HG03469 (cell line): ENCODE measurements around the gene COQ8A.

ENCODE experiments used
- ATAC-seq: cut with Tn5 transposase; IDR thresholded peaks from one replicate; pipeline ENCODE4 v1.9.1; 2021; ENCODE audit warnings: mild to moderate bottlenecking, moderate library complexity, moderate number of reproducible peaks; ENCODE audit not compliant: unreplicated experiment

COQ8A gene

DNA sequence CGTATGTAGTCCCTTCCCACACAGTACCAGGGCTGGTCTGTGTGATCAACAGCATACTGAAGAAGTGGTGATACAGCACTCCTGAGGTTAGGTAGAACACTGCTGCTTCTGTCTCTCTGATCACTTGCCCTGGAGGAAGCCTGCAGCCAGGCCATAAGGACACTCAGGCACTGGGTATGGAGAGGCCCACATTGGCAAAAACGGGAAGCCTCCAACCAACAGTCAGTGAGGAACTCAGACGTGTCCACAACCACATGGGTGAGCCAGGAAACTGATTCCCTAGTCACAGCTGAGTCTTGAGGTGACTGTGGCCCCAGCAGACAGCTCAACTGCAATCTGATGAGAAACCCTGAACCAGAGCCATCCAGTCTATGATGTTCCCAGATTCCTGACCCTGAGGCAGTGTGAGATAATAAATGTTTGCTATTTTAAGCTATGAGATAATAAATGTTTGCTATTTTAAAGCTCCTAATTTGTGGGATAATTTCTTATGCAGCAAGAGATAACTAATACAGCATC, 62.5 kb downstream of the COQ8A start:
- no peak for ATAC-seq

DNA sequence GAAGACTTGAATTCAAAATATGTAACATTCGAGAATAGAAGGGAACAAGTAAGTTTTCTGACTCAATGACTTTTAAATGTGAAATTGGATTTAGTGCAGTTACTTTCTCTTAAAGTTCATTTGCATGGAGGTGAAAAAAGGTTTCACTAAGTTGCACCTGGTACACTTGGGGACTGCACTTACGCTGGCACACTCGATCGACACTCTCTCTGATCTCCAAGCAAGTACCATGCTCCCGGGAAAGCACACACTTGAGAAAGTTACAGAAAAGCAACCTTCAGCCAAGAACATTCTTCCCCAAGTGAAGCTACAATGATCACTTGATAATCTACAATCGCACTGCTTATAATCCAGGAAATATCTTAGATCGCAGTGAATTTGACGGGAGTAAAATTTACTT, 63.1 kb downstream of the COQ8A start:
- no peak for ATAC-seq

DNA sequence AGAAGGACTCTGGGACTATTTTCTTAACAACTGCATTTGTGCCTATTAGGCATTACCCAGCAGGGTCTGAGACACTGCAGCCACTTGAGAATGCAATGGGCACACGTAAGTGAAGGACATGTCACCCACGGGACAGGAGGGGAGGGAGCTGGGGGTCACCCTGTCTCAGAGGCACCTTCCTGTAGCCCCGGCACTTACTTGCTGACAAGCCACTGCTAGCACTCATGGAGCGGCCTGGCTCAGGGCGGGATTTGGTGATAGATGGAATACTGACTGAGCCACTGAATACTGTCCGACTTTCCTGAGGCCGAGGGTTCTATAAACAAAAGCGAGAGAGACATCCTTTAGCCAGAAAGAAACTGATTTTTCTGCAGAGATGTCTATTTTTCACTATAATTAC, 64.7 kb downstream of the COQ8A start:
- no peak for ATAC-seq

DNA sequence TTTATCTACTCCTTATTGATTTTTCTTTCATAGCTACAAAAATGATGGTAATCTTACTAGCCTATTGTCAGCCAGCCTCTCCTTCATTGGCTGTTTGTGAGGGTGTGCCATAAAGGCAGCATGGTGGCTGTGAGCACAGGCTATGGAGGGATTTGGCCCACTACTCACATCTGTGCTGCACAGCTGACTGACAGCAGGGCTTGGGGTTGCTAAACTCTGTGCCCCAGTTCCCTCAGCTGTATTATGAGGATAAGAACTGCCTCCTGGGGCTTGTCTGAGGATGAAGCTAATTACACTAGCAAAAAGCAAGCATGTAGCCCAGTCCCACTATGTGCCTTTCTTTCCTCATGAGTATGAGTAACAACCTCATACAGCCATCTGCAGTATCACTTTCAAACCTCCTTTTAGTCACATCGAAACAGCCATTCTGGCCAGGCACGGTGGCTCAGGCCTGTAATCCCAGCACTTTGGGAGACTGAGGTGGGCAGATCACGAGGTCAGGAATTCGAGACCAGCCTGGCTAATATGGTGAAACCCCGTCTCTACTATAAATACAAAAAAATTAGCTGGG, 66.2 kb downstream of the COQ8A start:
- ATAC-seq: no peak

DNA sequence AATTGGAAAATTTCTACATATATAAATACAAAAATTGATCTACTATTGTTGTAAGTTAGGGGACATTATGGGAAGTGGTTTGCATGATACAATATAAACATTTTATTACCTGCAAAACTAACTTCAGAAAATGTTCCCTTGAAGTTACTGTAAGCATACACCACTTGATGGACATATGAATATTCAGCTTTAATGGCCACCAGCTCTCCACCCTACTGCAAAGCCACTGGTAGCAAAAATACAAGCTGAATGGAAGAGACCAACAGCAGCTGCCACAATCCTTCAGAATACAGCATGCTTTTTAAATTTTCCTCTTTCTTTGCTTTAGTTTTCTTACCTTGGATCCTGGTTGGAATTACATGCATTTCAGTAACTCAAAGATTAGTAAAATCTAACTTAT, 69.8 kb downstream of the COQ8A start:
- ATAC-seq: no peak

DNA sequence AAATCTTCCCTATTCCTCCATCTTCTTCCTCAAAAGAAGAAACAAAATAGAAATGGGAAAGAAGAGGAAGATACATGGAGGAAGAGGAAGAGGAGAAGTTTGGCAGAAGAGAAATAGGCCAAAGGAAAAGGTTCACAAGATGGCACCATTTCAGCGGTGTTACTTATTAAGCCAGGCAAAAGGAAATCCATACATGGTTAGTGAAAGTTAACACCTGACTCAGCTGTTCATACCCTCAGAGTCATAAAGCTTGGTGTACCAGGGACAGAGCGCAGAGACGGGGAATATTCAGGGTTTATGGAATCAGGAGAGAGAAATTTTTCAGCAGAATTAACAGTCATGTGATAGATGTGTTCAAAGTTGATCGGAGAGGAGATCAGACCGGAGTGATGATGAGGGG, 70.6 kb downstream of the COQ8A start:
- ATAC-seq: no peak

DNA sequence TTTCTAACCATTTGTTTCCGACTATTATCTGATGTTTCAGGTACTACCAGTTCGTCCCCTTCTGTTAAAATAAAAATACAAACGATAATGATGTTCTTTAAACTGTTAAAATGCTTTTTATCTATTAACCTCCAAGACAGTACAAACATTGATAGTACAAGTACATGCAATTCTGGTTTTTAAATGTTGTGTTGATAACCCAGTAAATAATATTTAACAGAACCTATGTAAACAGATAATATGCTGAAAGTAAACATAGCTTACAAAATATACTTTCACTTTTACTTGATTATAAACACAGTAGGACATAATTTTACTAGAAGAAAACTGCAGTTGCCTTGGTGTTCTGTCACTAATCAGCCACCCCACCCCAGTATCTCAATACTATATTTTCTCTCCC, 76.9 kb downstream of the COQ8A start:
- ATAC-seq: no peak

DNA sequence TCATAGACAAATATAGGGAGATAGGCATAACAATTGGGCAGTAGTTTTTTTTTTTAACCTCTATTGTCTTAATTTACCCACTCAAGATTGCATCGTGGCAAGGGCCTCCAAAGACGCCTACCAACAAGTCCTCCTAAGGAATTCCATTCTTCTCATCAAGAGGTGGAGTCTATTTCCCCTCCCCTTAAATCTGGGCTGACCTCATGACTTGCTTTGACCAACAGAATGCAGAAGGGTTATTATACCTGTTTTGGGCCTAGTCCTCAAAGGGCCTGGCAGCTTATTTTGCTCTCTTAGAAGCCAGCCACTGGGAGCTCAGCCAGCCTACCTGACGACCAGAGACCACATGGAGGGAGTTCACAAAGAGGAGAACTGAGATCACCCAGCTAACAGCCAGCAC, 92.3 kb downstream of the COQ8A start:
- ATAC-seq: no peak

DNA sequence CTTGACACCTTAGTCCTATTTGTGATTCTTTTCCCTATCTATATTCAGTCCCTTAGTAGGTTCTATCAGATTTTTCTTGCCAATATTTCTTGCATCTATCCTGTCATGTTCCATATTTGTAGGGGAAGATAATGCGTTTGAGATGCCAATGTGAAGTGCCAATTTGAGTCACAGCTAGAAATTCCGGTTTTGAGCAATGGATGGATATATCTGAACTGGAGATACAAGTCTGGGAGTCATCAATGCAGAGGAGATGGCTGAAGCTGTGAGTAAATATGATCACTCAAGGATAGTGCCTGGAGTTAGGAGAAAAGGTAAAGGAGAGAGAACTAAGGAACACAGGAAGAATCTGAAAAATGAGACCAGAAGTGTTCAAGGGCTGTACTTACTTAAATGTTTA, 93.8 kb downstream of the COQ8A start:
- ATAC-seq: no peak

DNA sequence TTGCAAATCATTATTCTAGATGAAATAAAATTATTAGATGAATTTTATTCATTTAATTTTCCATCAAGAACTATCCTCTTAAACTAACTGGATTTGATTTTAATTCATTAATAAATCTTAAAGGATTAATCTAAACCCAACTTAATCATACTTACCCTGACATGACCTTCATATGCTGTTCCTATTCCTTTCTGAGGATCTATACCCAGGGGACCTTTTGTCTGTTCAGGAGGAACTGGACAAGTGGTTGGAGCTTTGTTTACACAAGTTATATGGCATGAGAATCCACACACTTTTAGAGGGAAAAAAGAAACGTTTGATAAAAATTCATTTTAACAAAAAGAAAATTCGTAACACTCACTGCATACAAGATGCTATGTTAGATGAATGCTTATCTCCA, 95.2 kb downstream of the COQ8A start:
- ATAC-seq: no peak

DNA sequence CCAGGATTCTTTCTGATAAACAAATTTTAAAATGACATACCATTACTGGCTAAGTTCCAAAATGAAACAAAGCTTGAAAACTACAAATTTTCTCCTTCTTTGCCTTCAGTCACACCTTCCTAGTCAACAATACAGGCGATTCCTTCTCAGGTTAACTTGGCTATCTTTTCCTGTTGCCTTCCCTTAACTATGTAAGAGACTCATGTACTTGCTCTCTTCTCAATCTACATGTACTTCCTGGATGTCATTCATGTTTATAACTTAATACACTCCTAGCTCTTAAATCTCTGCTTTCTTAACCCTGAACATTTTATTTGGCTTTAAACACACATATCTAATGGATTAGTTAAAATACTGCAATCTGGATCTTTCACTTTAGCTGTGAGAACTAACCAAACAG, 97.0 kb downstream of the COQ8A start:
- ATAC-seq: no peak
